ENCODE measurements around the gene LRRC31.

Gene LRRC31

DNA sequence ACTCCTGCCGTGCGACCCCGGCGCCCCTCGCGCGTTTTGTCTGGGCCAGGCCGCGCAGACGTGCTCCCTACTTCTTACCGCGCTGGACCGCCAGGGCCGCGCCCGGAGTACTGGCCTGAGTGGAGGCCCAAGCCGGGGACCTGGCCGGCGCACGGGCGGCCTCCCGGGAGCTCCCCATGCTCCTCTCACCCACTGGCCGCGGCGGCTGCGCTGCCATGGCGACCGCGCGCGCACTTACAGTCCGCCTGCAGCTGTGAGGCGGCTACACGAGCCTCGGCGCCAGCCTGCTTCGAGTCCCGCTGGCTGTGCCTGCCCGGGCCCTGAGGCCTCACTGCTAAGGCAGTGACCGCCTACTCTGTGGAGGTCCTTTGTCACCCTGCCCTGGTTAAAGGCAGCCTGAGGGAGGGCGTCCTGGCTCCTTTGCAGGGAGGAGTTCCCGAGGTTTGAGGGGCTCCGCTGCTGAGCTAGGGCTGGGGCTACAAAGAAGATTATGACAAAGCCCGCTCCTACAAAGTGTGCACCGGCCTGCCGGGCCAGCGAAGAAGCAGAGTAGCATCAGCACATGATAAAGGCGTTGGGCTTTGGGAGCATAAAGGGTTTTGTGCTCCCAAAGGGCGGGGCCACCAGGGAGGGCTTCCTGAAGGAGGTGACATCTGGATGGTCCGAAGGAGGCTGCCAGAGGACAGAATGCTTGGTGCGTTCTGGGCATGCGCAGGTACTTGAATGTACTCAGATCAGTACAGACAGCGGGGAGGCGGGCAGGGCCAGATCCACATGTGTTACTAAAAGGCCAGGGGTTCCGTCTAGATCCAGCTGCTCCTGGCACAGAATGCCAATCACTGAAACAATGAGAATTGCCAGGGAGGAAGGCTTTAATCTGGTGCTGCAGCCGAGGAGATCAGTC is 57.2 kb downstream of the LRRC31 start, which contains the start of the genes LRRC34 and LRRIQ4:
Gene LRRC34 (minus strand): TSS at position 573 of the 904 bp plus-strand sequence. CDS start 356 bp downstream, at position 217.
Gene LRRIQ4 (plus strand): TSS at position 539 of the 904 bp plus-strand sequence. CDS start 9,052 bp downstream, outside the sequence.
- peak; percentile 72 for DNase-seq

DNA sequence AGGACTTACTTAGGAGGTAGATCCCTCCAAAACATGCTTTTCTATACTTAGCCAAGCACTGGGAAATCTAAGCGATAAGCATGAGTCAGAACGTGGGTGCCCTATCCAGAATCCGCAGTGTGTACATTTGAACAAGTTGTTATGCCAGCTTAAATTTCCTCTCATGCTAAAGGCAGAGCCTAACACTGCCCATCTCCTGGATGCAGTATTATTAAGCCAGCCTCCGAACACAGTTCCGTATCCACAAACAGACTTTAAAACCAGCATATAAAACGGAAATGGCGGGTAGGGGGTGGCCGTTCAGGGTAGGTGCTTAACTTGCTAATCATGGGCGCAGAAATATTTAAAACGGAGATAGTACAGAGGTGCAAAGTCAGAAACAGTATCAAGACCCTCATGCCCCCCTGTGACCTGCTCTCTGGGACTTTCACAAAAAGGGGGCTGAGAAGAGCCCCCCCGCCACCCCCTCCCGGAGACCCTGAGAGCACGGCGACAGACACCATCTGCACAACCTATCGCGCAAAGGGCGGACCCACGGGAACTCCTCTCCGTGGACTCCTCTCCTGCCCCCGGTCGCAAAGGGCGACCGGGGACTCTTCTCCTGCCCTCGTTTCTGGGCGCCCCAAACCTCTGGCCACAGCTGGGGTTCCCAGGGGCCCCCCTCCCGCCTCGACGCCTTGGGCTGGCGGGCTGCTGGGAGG is 58.0 kb downstream of the LRRC31 start:
- no peak for DNase-seq

DNA sequence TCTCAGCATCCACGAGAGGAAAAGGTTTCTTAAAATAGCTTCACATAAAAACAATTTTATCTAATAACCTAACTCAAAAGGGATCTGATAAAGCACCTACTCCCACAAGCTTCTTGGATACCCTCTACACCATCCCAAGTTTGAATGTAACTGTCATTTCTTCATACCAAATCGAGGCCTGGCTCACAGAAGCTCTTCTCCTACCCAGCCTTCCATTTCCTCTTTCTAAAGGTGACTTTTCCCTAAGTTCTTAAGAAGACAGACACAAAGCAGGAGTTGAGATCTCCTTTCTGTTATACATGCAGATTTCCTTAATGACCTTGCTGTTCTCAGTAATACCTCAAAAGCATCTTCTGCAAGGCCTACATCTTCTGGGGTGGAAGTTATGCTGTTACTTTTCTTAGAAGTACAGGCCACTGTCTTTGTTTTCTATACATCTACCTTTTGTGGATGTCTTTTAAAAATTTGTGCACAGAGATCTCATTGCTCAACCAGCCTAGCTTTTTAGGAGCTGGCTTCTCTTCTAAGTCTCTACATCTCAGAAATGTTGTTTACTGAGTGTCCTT is 60.4 kb downstream of the LRRC31 start:
- DNase-seq = no peak

DNA sequence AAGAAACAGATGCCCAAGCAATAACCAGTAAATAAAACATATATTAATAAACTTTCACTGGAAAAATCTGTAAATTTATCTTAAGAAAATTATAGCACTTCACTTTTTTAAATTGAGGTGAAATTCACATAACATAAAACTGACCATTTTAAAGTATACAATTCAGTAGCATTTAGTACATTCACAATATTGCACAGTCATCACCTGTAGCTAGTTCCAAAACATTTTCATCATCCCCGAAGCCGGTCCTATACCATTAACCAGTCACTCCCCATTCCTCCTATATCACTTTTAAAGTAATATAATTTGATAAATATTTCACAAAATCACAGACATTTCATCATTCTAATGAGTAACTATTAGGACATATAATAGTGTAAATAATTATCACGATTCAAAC is 65.1 kb downstream of the LRRC31 start:
- DNase-seq = no peak

DNA sequence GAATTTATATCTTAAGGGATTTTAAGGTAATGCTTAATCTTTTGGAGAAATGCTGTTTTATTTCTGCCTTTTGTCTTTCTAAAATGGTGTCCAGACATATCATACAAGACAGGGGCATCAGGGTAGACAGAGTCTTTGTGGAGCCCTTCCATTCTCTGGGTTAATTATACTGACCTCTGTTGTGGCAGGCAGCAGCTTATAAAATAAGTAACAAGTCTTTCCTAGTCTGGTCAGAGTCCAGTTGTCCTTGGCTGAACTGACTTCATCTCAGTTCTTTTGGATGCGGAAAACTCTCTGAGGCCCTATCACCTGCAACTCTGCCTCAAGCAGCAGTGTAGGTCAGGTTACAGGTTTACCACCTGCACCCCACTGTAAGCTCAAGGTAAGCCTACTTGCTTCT is 77.4 kb downstream of the LRRC31 start:
- no peak for DNase-seq

DNA sequence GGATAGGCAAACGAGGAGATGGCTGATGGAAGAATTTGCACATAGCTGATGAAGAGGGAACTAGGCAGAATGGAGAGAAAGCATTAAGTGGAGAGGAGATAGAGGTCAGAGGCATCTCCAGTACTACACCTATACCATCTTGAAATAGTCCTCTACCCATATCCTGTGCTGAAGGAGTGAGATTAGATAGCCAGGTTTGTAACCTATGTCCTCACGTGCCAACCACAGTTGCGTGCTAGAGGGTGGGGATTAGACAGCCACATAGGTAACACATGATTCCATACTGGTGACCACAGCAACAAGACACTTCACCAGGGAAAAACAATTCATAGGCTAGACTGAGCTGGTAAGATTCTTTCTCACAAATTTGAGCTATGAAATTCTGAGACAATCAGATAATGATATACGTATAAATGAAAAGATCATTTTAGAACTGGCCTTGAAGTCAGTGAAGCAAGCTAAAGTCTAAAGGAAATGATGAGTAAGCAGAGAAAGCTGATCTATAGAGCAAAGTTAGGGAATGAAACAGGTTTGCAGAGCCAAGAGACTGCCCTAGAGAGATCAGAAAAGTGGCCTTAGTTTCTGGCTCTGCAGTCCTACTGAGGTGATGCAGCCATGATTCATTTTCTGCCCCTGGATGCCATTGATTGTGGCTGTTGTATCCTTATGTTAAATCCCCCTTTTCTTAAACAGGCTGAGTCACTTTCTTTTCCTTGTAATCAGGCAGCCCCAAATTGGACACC is 78.9 kb downstream of the LRRC31 start:
- DNase-seq = no peak

DNA sequence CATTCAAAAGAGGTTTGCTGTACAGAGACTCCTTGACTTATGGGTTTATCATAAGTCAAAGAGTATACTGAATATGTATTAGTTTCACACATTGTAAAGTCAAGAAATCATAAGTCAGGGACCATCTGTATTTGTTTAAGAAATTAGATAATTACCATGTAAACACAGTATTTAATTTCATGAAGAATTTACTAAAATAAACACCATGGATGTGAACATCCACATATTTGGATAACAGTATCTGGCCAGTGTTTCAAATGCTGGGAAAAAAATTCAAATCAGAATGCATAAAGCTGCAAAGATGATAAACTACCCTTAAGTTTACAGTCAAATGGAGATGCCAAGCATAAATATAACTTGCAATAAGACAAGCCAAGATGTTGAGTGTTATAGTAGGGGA is 79.5 kb downstream of the LRRC31 start:
- DNase-seq = no peak
